Measurements from ENCODE around the gene ZFAND2A.
"Not testable (repeated sequence)": the region's sequence is repeated elsewhere in the genome, so short reads cannot be mapped to it uniquely, and the experiment has no call there.

Gene ZFAND2A, protein sequence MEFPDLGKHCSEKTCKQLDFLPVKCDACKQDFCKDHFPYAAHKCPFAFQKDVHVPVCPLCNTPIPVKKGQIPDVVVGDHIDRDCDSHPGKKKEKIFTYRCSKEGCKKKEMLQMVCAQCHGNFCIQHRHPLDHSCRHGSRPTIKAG

GRCh38 chr7:1159891-1160669, at the start of gene ZFAND2A:
Gene ZFAND2A, minus strand, starts transcription at chr7:1160196. Its CDS starts 1,984 bp downstream, at chr7:1158212.
- peak within 1 kb of the TSS; percentile 99 for H3K4me3 ChIP-seq (ENCODE audit: low read depth, low read length)

DNA sequence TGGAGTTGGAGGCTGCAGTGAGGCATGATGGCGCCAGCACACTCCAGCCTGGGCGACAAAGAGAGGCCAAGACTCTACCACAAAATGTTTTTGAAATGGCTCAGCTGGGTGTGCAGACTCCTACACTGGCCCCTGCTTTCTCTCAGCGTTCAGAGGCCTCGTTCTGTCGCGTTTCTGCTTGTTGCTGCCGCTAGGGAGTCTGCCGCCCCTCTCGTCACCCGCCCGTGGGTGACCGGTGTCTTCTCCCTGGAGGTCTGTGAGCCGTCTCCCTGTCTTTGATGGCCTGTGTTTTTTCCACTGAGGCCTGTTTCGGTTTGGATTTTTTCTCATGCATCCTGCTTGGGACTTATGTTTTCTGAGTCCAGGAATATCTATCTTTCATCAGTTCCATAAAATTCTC, 49.1 kb upstream of the ZFAND2A start:
- no peak overlapping the region for H3K4me3 ChIP-seq (ENCODE audit: low read depth, low read length)

DNA sequence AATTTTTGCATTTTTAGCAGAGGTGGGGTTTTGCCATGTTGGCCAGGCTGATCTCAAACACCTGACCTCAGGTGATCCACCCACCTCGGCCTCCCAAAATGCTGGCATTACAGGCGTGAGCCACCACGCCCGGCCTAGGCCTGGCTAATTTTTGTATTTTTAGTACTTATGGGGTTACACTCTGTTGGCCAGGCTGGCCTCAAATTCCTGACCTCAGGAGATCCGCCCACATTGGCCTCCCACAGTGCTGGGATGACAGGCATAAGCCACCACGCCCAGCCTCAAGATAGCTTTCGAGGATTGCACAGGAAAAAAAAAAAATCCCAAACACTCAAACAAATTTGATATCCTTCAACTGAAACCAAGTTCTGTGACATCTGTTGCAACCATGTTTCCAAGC, 45.7 kb upstream of the ZFAND2A start:
- not testable (repeated sequence) for H3K4me3 ChIP-seq (ENCODE audit: low read depth, low read length)

- H3K4me3 ChIP-seq (ENCODE audit: low read depth, low read length): no peak overlapping the region
Measured at GRCh38 chr7:1204460-1205140, 44.6 kb upstream of the ZFAND2A start.

DNA sequence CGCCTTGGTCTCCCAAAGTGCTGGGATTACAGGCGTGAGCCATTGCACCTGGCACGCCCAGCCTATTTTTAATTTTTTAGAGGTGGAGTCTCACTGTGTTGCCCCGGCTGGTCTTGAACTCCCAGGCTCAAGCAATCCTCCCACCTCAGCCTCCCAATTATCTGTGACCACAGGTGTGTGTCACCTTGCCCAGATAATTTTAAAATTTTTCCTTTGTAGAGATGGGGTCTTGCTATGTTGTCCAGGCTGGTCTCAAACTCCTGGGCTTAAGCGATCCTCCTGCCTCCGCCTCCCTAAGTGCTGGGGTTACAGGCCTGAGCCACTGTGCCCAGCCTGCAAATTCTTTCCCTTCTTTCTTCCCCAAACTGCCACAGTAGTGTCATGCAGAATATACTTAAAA, 42.9 kb upstream of the ZFAND2A start:
- not testable (repeated sequence) for H3K4me3 ChIP-seq (ENCODE audit: low read depth, low read length)

DNA sequence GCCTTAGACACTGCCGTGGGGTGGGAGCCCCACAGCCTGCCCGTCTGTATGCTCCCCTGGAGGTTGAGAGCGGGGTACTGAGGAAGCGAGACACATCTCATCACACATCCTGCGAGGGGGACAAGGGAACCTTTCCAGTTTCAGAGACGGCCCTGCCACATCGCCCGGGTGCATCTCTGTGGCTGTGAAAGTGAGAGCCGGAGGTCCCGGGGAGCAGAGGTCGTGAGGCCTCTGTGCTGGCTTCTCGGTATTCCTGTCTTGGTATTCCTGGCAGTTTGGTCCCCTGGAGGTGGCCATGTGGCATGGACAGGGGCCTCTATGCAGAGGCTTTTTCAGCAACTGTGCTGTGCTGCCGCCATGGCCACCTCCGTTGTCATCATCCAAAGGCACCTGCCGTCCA, 41.9 kb upstream of the ZFAND2A start:
- H3K4me3 ChIP-seq (ENCODE audit: low read depth, low read length): no peak overlapping the region

DNA sequence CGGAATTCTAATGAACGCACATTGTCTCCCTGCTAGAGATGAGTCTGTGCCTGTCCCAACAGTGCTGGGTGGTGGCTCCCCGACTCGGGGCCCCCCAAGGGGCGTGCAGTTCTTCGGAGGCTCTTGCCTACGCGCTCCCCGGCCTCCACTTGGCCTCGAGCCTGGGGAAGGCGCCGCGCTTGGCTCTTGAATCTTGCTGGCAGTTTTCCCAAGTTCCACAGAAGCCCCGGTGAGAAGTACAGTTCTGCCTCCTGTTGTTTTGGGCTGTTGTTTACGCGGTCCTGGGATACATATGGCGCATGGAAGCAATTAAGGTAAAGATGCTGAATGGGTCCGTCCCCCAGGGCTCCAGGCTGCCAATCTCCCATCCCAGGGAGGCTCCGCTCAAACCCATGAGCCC, 40.0 kb upstream of the ZFAND2A start:
- no peak overlapping the region for H3K4me3 ChIP-seq (ENCODE audit: low read depth, low read length)

DNA sequence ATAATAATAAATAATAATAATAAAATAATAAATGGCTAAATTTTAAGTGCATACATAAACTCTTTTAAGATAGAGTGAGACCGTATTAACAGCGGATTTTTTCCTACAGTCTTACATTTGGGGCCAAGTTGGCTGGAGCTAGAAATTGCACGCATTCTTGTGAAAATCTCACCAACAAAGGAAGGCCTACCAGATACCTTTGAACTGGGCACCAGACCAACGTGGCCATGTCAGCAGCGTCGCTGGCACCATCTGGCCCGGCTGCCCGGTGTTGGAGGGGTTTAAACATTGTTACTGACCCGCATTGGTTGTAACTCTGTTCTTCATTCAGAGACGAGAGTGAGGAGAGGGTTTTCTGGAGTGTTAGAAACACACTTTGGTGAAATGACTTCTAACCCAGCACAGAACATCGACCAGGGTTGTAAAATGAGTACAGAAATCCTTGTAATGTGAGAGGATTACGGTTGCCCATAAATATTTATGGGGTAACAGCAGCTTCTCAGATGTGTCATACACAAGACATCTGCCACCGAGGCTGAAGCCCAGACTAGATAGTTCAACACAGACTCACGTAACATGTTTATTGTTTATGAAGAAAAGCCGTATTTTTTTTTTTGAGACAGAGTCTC, 38.1 kb upstream of the ZFAND2A start:
- H3K4me3 ChIP-seq (ENCODE audit: low read depth, low read length): no peak overlapping the region

DNA sequence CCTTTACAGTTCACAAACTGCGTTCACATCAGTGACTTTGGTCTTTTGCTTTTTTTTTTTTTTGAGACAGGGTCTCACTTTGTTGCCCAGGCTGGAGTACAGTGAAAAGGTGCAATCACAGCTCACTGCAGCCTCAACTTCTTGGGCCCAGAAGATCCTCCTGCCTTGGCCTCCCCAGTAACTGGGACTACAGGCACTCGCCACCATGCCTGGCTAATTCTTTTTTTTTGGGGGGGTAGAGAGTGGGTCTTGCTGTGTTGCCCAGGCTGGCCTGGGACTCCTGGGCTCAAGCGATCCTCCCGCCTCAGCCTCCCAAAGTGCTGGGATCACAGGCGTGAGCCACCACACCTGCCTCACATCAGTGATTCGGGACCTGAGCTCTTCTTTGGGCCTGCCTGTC, 37.0 kb upstream of the ZFAND2A start:
- no peak overlapping the region for H3K4me3 ChIP-seq (ENCODE audit: low read depth, low read length)

GRCh38 chr7:1196441-1196840, 36.4 kb upstream of the ZFAND2A start:
- not testable (repeated sequence) for H3K4me3 ChIP-seq (ENCODE audit: low read depth, low read length)

DNA sequence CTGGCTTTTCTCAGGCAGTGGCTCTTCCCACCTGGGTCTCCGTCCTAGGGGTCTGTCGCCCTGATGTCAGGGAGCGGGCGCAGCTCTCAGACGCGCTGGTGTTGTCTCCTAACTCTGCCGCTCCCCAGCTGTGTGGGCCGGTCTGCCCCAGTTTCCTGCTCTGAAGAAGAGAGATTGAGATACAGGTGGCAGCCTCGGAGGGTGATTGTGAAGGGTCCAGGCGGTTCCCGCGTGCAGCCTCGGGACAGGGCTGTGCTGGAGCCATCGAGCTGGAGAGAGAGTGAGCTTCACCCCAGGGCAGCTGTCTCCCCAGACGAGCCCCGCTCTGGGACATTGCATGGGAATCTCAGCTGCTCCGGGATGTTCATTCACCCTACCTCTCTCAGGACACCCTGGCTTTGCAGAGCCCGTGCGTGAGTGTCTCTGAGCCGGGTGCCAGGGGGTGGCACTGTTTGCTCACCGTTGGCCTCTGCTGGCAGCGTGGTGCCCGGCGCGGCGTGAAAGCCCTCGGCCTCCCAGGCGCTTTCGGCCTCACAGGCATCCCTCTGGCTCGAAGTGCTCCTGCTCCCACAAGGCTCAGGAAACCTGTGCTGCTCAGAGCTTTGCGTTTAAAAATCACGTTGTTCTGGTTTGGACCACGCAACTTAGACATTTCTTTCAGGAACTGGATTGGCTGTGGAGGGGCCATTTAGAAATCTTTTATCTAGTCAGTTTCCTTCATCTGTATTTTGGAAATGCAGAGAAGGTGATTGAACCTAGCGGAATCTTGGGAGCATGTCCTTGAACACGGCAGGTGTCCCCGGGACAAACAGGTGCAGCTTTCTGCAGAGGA, 33.8 kb upstream of the ZFAND2A start:
- H3K4me3 ChIP-seq (ENCODE audit: low read depth, low read length): no peak overlapping the region

DNA sequence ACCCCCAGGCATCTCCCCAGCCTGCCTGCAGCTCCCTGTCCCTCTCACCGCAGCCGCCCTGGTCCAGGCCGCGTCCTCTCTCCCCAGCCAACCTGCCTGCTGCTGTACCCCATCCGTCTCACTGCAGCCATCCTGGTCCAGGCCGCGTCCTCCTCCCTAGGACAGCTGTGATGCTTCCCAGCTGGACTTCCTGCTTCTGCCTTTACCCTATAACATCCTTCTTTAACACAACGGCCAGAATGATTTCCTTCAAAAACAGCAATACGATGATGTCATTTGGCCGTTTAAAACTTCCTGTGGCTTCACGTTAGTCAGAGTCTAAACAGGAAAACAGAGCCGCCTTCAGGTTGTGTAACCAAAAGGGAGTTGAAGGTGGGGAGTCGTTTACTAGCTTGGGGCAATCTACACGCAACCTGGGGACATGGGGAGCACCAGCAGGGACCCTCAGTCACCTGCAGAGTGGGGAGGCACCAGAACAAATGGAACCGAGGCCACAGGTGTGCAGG, 32.2 kb upstream of the ZFAND2A start:
- no peak overlapping the region for H3K4me3 ChIP-seq (ENCODE audit: low read depth, low read length)

DNA sequence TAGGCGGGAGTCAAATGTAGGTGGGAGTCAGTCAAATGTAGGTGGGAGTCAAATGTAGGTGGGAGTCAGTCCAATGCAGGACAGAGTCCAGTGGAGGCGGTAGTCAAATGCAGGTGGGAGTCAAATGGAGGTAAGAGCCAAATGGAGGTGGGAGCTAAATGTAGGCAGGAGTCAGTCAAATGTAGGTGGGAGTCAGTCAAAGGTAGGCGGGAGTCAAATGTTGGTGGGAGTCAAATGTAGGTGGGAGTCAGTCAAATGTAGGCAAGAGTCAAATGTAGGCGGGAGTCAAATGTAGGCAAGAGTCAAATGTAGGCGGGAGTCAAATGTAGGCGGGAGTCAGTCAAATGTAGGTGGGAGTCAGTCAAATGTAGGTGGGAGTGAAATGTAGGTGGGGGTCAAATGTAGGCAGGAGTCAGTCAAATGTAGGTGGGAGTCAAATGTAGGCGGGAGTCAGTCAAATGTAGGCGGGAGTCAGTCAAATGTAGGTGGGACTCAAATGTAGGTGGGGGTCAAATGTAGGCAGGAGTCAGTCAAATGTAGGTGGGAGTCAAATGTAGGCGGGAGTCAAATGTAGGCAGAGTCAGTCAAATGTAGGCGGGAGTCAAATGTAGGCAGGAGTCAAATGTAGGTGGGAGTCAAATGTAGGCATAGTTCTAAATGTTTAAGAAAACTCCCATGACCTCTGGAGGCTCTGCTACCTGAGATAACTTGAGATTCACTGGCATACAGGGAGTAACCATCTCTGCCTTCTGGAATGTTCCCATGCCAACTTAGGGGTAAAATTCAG, 30.2 kb upstream of the ZFAND2A start:
- H3K4me3 ChIP-seq (ENCODE audit: low read depth, low read length): no peak overlapping the region

DNA sequence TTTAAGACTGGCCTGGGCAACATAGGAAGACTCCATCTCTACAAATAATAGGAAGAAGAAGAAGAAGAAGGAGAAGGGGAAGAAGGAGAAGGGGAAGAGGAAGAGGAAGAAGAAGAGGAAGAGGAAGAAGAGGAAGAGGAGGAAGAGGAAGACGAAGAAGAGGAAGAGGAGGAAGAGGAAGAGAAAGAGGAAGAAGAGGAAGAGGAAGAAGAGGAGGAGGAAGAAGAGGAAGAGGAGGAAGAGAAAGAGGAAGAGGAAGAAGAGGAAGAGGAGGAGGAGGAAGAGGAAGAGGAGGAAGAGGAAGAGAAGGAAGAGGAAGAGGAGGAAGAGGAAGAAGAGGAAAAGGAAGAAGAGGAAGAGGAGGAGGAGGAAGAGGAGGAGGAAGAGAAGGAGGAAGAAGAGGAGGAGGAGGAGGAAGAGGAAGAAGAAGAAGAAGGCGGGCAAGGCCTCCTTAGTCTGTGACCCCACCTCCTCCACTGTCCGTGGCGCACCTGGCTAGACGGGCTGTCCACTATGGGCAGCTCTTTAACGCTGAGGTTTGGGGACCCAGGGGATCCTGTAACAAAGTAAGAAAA, 28.8 kb upstream of the ZFAND2A start:
- no peak overlapping the region for H3K4me3 ChIP-seq (ENCODE audit: low read depth, low read length)

GRCh38 chr7:1187127-1187526, 27.1 kb upstream of the ZFAND2A start:
- no peak overlapping the region for H3K4me3 ChIP-seq (ENCODE audit: low read depth, low read length)

- no peak overlapping the region for H3K4me3 ChIP-seq (ENCODE audit: low read depth, low read length)
Measured at GRCh38 chr7:1181640-1182039, 21.6 kb upstream of the ZFAND2A start.

- no peak overlapping the region for H3K4me3 ChIP-seq (ENCODE audit: low read depth, low read length)
Measured at GRCh38 chr7:1181031-1181430, 21.0 kb upstream of the ZFAND2A start.

DNA sequence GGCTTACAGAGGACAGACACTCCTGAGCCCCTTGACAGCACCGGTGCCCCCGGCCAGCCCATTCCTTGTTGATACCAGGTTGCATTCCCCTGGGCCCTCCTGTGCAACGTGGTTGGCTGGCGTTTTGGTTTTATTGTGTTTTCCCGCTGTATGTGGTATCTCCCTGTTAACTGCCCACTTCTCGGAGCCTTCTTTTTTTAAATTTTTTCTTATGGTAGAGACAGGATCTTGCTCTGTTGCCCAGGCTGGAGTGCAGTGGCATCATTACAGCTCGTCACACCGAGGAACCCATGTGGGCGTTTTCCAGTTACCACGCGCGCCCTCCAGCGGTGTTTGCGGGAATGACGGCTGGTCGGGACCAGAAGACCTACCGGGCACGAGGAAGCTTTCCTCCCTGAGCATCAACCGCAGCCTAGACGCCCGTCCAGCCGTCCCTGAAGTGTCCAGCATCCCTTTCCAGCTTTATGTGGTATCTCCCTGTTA, 16.9 kb upstream of the ZFAND2A start:
- no peak overlapping the region for H3K4me3 ChIP-seq (ENCODE audit: low read depth, low read length)

Data from iPS-11a (cell line).